B cell (primary cell): Measurements from ENCODE around the gene P2RY14. TPM values are rescaled to one million over a fixed set of nuclear protein-coding genes. Genes with fewer than 3 reads are reported as not detected.
"Not testable (repeated sequence)": the region's sequence is repeated elsewhere in the genome, so short reads cannot be mapped to it uniquely, and the experiment has no call there.

ENCODE experiments used
- ATAC-seq: fragments of 200-7000 bp; cut with Tn5 transposase; one replicate; pipeline ENCODE4 v1.10.0; 2021; ENCODE audit warnings: low read depth, mild to moderate bottlenecking, moderate number of reproducible peaks, moderate library complexity
- CTCF ChIA-PET: fragments of 350-600 bp; sonication (Branson Sonifier 250); formaldehyde crosslinking; loops from one replicate; lab custom pipeline; 2021; ENCODE audit warnings: antibody characterized with exemption, inconsistent platforms; lab: Charles Lee
- POLR2A ChIA-PET: fragments of 350-600 bp; sonication (Branson Sonifier 250); formaldehyde crosslinking; loops from one replicate; lab custom pipeline; 2021; ENCODE audit warnings: antibody characterized with exemption; lab: Charles Lee
- DNase-seq: peaks from one replicate; pipeline ENCODE4 v3.0.0; 2013
- H2AFZ ChIP-seq: 2 replicates; pipeline ENCODE4 v1.6.1; 2012; ENCODE audit warnings: mild to moderate bottlenecking, low read depth, low read length; ENCODE audit not compliant: insufficient read depth, poor library complexity, severe bottlenecking
- H3K27ac ChIP-seq, 2 donors: 1 replicate in 1 of 2; 2 replicates in 1 of 2; pipeline ENCODE4 v1.5.1; 2012 to 2013; ENCODE audit warnings: low read length in 2 of 2, mild to moderate bottlenecking in 2 of 2, moderate library complexity in 1 of 2
- H3K27me3 ChIP-seq, 4 experiments: fragments of 200-600 bp in 1 of 4; sonication (generic) in 1 of 4; replicated peaks in 1 of 4; 1 replicate in 2 of 4; 2 replicates in 2 of 4; pipeline versions ENCODE4 v1.6.1 to v1.7.0; 2013 to 2016; ENCODE audit warnings: low read length in 3 of 4, mild to moderate bottlenecking in 2 of 4, mixed read lengths in 1 of 4, moderate library complexity in 1 of 4; ENCODE audit not compliant: insufficient read depth in 4 of 4, control insufficient read depth in 3 of 4; ENCODE audit errors: control extremely low read depth in 1 of 4
- H3K36me3 ChIP-seq, 2 experiments: replicated peaks in 1 of 2; 1 replicate in 1 of 2; 2 replicates in 1 of 2; pipeline versions ENCODE4 v1.6.1 to v1.7.1; 2013; ENCODE audit warnings: low read length in 1 of 2; ENCODE audit not compliant: insufficient read depth in 2 of 2, control insufficient read depth in 1 of 2; ENCODE audit errors: control extremely low read depth in 1 of 2, extremely low read depth in 1 of 2
- H3K4me1 ChIP-seq, 2 donors: fragments of 200-600 bp in 1 of 2; sonication (generic) in 1 of 2; 1 replicate in 1 of 2; 2 replicates in 1 of 2; pipeline versions ENCODE4 v1.5.1 to v1.6.1; 2013 to 2017; ENCODE audit warnings: low read length in 2 of 2; ENCODE audit not compliant: control insufficient read depth in 2 of 2, insufficient read depth in 2 of 2
- H3K4me2 ChIP-seq: replicated peaks from 2 replicates; pipeline ENCODE3; 2012; ENCODE audit warnings: mild to moderate bottlenecking, low read depth, low read length; ENCODE audit not compliant: poor library complexity, severe bottlenecking
- H3K4me3 ChIP-seq, 5 experiments: fragments of 200-600 bp in 1 of 5; sonication (generic) in 1 of 5; 1 replicate in 3 of 5; 2 replicates in 2 of 5; pipeline versions ENCODE4 v1.5.1 to v1.7.0; 2011 to 2016; ENCODE audit warnings: low read length in 4 of 5, mild to moderate bottlenecking in 4 of 5, low read depth in 2 of 5, control low read depth in 1 of 5, moderate library complexity in 1 of 5; ENCODE audit not compliant: insufficient read depth in 1 of 5; ENCODE audit errors: control extremely low read depth in 1 of 5, extremely low read depth in 1 of 5
- H3K79me2 ChIP-seq: fragments of 200-600 bp; sonication (generic); one replicate; pipeline ENCODE4 v1.6.0; 2016; ENCODE audit warnings: low read length; ENCODE audit not compliant: control insufficient read depth, insufficient read depth
- H3K9ac ChIP-seq: fragments of 200-600 bp; sonication (generic); 2 replicates; pipeline ENCODE4 v1.6.1; 2017; ENCODE audit warnings: mild to moderate bottlenecking, low read length, moderate library complexity
- H3K9me3 ChIP-seq, 3 donors: one replicate each; pipeline versions ENCODE4 v1.6.1 to v1.7.1; 2013; ENCODE audit warnings: low read length in 2 of 3; ENCODE audit not compliant: control insufficient read depth in 2 of 3, insufficient read depth in 1 of 3; ENCODE audit errors: control extremely low read depth in 1 of 3
- H4K20me1 ChIP-seq: 2 replicates; pipeline ENCODE4 v1.6.0; 2012; ENCODE audit warnings: mild to moderate bottlenecking, low read length; ENCODE audit not compliant: insufficient read depth, control insufficient read depth, poor library complexity, severe bottlenecking
- H3K27ac Mint-ChIP-seq: one replicate; pipeline ENCODE4 v1.8.0; 2021; ENCODE audit warnings: mixed read lengths
- H3K27me3 Mint-ChIP-seq: one replicate; pipeline ENCODE4 v1.8.0; 2021; ENCODE audit warnings: mixed read lengths
- H3K4me1 Mint-ChIP-seq: one replicate; pipeline ENCODE4 v1.8.0; 2021; ENCODE audit warnings: mixed read lengths
- H3K4me3 Mint-ChIP-seq: one replicate; pipeline ENCODE4 v1.8.0; 2021; ENCODE audit warnings: mixed read lengths
- H3K9me3 Mint-ChIP-seq: one replicate; pipeline ENCODE4 v1.8.0; 2022; ENCODE audit warnings: mixed read lengths; ENCODE audit not compliant: insufficient read depth
- CTCF ChIP-seq: fragments of 200-600 bp; IDR thresholded peaks from one replicate; pipeline ENCODE4 v1.8.0; 2022; ENCODE audit warnings: antibody characterized with exemption, mild to moderate bottlenecking
- EZH2 ChIP-seq: IDR thresholded peaks from 2 replicates; pipeline ENCODE4 v1.6.1; 2012; ENCODE audit warnings: borderline replicate concordance, low read depth, mild to moderate bottlenecking, moderate library complexity, low read length; ENCODE audit not compliant: insufficient read depth, poor library complexity, severe bottlenecking
- WGBS: methylation state at CpG from one replicate; pipeline ENCODE4 v1.1.5; 2013; ENCODE audit warnings: missing lambda C conversion rate; ENCODE audit not compliant: insufficient coverage; 5-methylcytosine and 5-hydroxymethylcytosine counted together
- intact Hi-C: fragments of 100-400 bp; cut with micrococcal nuclease; formaldehyde crosslinking; loops from one replicate; pipeline ENCODE4 v1.10.0; 2022
- polyA plus RNA-seq: library from polyadenylated mRNA; depleted of rRNA; stranded (reverse); fragments of >200 nt; gene quantifications from 2 replicates; pipeline ENCODE4 v1.2.3, GENCODE V29; 2012
- total RNA-seq, 2 donors: library from RNA; stranded (reverse); fragments of 120-200 nt in 1 of 2; gene quantifications; 1 replicate in 1 of 2; 2 replicates in 1 of 2; pipeline versions ENCODE4 v1.2.3 to v1.2.4, GENCODE V29; 2013 to 2022

The P2RY14 gene
- total and polyA plus RNA-seq, 2 donors (not counting 1 experiment from before 2014, with no cell fraction given), result 7.0 to 11.3 TPM

- Histone ChIP-seq H3K79me2 (peaks cover 38% of the 10 kb centered on the region), H3K9ac (no peak overlapping the region), H3K4me1 (no peaks in the 10 kb centered on the region), H4K20me1 (no peaks in the 10 kb centered on the region), H3K36me3 (peaks cover 0 to 1% of the 10 kb centered on the region in 2 experiments), H3K27me3 (no peaks in the 10 kb centered on the region), H3K4me2 (no peak overlapping the region), H3K4me3 (no peak overlapping the region), H3K9me3 (no peaks in the 10 kb centered on the region), H3K27ac (no peak overlapping the region), H2AFZ (no peak overlapping the region)
- intact Hi-C loops, result no loop called here
- no peaks in the 10 kb centered on the region for H3K27me3 Mint-ChIP-seq
- POLR2A ChIA-PET, result interaction anchor here (0.6 kb wide), 1 partner anchor 20 kb away, joined by 5 read pairs; no protein-coding TSS in a partner anchor
- H3K4me3 Mint-ChIP-seq, result no peak overlapping the region
- no peak for TF ChIP-seq CTCF
- TF ChIP-seq EZH2, result no peak
- ATAC-seq (no peak), DNase-seq (no peak)
- WGBS, result 100% methylated on average over 1 of the region's 1 CpG
- H3K27ac Mint-ChIP-seq, result no peak overlapping the region
- H3K9me3 Mint-ChIP-seq, result no peaks in the 10 kb centered on the region
- H3K4me1 Mint-ChIP-seq, result peaks cover 4% of the 10 kb centered on the region
- CTCF ChIA-PET, result interaction anchor here (0.5 to 2.0 kb wide), 6 partner anchors 8 to 89 kb away, joined by 3 to 10 read pairs (median 3); no protein-coding TSS in a partner anchor
Observed at GRCh38 chr3:151256749-151257148, 21.6 kb downstream of the P2RY14 start.

DNA sequence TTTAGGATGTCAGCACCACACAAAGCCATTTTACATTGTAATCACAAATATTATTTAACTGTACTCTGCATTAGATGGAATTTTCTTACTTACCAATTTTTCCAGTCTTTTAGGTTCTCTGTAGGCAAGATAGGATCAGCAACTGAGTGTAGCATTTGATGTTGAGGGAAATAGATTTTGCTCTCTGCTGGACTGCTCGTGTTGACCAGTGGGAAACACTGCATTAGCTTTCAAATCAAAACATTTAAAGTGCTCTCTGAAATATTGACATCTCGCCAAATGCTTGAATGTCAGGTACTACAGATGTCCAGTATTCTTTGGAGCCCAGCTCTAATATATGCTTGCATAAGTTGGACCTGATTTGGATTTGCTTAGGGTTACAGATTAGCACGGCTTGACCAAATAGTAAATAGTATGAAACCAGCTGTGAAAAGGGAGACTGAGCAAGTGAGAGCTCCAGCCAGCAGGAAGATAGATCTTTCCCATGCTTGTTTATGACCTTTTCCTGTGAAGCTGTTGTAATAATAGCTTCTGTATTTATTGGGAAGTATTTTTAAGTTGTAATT is 29.5 kb downstream of the P2RY14 start:
- DNase-seq, result no peak
- no peaks in the 10 kb centered on the region for H3K27me3 ChIP-seq
- no peak for ATAC-seq
- no peak overlapping the region for H3K4me3 Mint-ChIP-seq
- POLR2A ChIA-PET, result no interaction called here
- intact Hi-C loops, result no loop called here
- no peak overlapping the region for H3K4me2 ChIP-seq
- H3K9me3 Mint-ChIP-seq, result no peaks in the 10 kb centered on the region
- peaks cover 11% of the 10 kb centered on the region for H3K4me1 Mint-ChIP-seq
- no peaks in the 10 kb centered on the region for H3K36me3 ChIP-seq
- H3K27me3 Mint-ChIP-seq, result no peaks in the 10 kb centered on the region
- no peak for TF ChIP-seq EZH2
- no peak for TF ChIP-seq CTCF
- no peak overlapping the region for H3K4me3 ChIP-seq
- H3K4me1 ChIP-seq, result no peaks in the 10 kb centered on the region
- H3K27ac Mint-ChIP-seq, result no peak overlapping the region
- 100% methylated on average over 2 of the region's 3 CpGs for WGBS
- CTCF ChIA-PET, result interaction anchor here (1.0 to 1.5 kb wide), 3 partner anchors 8 to 22 kb away, joined by 3 to 10 read pairs (median 3); no protein-coding TSS in a partner anchor
- no peaks in the 10 kb centered on the region for H4K20me1 ChIP-seq
- no peak overlapping the region for H3K9ac ChIP-seq
- no peak overlapping the region for H2AFZ ChIP-seq
- H3K79me2 ChIP-seq, result peaks cover 18% of the 10 kb centered on the region
- no peaks in the 10 kb centered on the region for H3K9me3 ChIP-seq
- no peak overlapping the region for H3K27ac ChIP-seq

GRCh38 chr3:151242006-151242405 is 36.3 kb downstream of the P2RY14 start:
- H3K27ac ChIP-seq, H3K4me1 Mint-ChIP-seq, DNase-seq, H3K27me3 ChIP-seq, H3K79me2 ChIP-seq, H4K20me1 ChIP-seq, ATAC-seq, POLR2A ChIA-PET, H3K4me3 ChIP-seq, H3K36me3 ChIP-seq, H3K4me1 ChIP-seq, H2AFZ ChIP-seq, H3K27ac Mint-ChIP-seq, H3K4me3 Mint-ChIP-seq, H3K9me3 Mint-ChIP-seq, H3K4me2 ChIP-seq, H3K9ac ChIP-seq, H3K9me3 ChIP-seq, intact Hi-C loops, CTCF ChIA-PET, H3K27me3 Mint-ChIP-seq: not testable (repeated sequence)
- 97% methylated on average over 9 of the region's 18 CpGs for whole genome bisulfite sequencing
